Breast epithelium (tissue), 4 donors: ENCODE results near the gene CBARP. TPM values are rescaled to one million over a fixed set of nuclear protein-coding genes. Genes with fewer than 3 reads are reported as not detected.
A peak's percentile ranks its signal among the peaks of the same experiment; 100 is the strongest.

ENCODE experiments used
- DNase-seq, 2 donors: peaks; one replicate each; pipeline ENCODE4 v3.0.0-alpha.2; 2019; ENCODE audit warnings: low spot score in 2 of 2
- H3K27ac ChIP-seq, 2 donors: fragments of 200-600 bp; sonication (generic) in 1 of 2; one replicate each; pipeline ENCODE4 v1.5.1; 2016 to 2019; ENCODE audit warnings: mild to moderate bottlenecking in 1 of 2
- H3K27me3 ChIP-seq, 2 donors: fragments of 200-600 bp; sonication (generic) in 1 of 2; one replicate each; pipeline versions ENCODE4 v1.5.1 to v1.6.0; 2017 to 2019; ENCODE audit warnings: control low read depth in 1 of 2, mild to moderate bottlenecking in 1 of 2
- H3K36me3 ChIP-seq: fragments of 200-600 bp; one replicate; pipeline ENCODE4 v1.5.1; 2019
- H3K4me1 ChIP-seq, 2 donors: fragments of 200-600 bp; sonication (generic); one replicate each; pipeline ENCODE4 v1.5.1; 2016 to 2019; ENCODE audit warnings: control low read depth in 1 of 2
- H3K4me3 ChIP-seq, 3 donors: fragments of 200-600 bp; sonication (generic); 1 replicate in 2 of 3; 2 replicates in 1 of 3; pipeline ENCODE4 v1.5.1; 2016 to 2019; ENCODE audit warnings: mild to moderate bottlenecking in 3 of 3, moderate library complexity in 2 of 3
- H3K9me3 ChIP-seq, 2 donors: fragments of 200-600 bp; sonication (generic) in 1 of 2; one replicate each; pipeline ENCODE4 v1.5.1; 2016 to 2019; ENCODE audit warnings: control low read depth in 1 of 2
- POLR2A ChIP-seq: fragments of 450-650 bp; IDR thresholded peaks from one replicate; pipeline ENCODE4 v1.6.1; 2016; ENCODE audit warnings: antibody characterized with exemption, mild to moderate bottlenecking, moderate library complexity
- POLR2AphosphoS5 ChIP-seq, 3 donors: sonication (generic); formaldehyde crosslinking; IDR thresholded peaks; one replicate each; pipeline ENCODE4 v1.6.1; 2017; ENCODE audit warnings: antibody characterized with exemption in 3 of 3
- intact Hi-C: fragments of 100-400 bp; cut with DNase I; formaldehyde crosslinking; loops from one replicate; pipeline ENCODE4 v1.15.1; 2023; ENCODE audit warnings: low total_unique reads
- total RNA-seq, 3 donors: library from RNA; depleted of rRNA; stranded (reverse); fragments of >200 nt; gene quantifications; one replicate each; pipeline ENCODE4 v1.1.0, GENCODE V29; 2016
- TF ChIP-seq, protein P1 (sequence below), 3 donors: fragments of 450-650 bp; IDR thresholded peaks; one replicate each; pipeline ENCODE4 v1.5.1; 2016 to 2017; ENCODE audit warnings: antibody characterized with exemption in 3 of 3, mild to moderate bottlenecking in 3 of 3, moderate library complexity in 3 of 3

CBARP gene
- total RNA-seq, 3 donors from 2014 or later, result 0.98 to 4.8 TPM; not detected in 1

DNA sequence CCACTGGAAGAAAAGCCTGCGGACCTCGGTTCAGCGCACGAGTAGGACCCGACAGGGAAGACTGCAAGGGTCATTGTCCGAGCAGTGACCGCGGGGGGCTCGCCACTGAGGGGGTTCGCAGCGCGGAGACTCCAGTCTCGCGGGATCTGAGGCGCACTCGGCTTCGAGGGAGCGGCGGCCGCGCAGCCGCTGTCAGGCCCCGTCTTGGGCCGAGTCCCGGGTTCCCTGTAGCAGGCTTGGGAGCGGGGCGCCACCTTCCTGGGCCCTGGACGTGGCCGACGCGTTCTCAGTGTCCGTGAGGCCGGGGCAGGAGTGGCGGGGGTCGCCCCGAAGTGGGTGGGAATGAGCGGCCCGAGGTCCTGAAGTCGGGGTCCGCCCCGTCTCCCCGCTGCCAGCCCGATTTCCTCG, 37.1 kb upstream of the CBARP start:
- Histone ChIP-seq H3K27me3 (no peaks in the 10 kb centered on the region), H3K9me3 (no peaks in the 10 kb centered on the region), H3K36me3 (peaks cover 5% of the 10 kb centered on the region), H3K4me1 (peaks cover 36 to 55% of the 10 kb centered on the region in 2 donors), H3K27ac (peak overlapping the region; percentile 94 to 99), H3K4me3 (peak overlapping the region; percentile 69 to 87 (median 79))
- TF ChIP-seq POLR2A (no peak), POLR2AphosphoS5 (IDR thresholded peaks at IDR 0.05) (no peak)
- TF ChIP-seq, protein P1, sequence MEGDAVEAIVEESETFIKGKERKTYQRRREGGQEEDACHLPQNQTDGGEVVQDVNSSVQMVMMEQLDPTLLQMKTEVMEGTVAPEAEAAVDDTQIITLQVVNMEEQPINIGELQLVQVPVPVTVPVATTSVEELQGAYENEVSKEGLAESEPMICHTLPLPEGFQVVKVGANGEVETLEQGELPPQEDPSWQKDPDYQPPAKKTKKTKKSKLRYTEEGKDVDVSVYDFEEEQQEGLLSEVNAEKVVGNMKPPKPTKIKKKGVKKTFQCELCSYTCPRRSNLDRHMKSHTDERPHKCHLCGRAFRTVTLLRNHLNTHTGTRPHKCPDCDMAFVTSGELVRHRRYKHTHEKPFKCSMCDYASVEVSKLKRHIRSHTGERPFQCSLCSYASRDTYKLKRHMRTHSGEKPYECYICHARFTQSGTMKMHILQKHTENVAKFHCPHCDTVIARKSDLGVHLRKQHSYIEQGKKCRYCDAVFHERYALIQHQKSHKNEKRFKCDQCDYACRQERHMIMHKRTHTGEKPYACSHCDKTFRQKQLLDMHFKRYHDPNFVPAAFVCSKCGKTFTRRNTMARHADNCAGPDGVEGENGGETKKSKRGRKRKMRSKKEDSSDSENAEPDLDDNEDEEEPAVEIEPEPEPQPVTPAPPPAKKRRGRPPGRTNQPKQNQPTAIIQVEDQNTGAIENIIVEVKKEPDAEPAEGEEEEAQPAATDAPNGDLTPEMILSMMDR (IDR thresholded peaks at IDR 0.05), result no peak
- DNase-seq, result no peak
- intact Hi-C loops, result loop anchor here (10.0 kb wide), 2 partner anchors 130 to 170 kb away; partner anchors contain the start of genes DAZAP1 and GAMT

- Histone ChIP-seq H3K27ac (peak overlapping the region; percentile 94 to 99), H3K9me3 (no peaks in the 10 kb centered on the region), H3K4me1 (peaks cover 36 to 55% of the 10 kb centered on the region in 2 donors), H3K36me3 (peaks cover 5% of the 10 kb centered on the region), H3K4me3 (peak overlapping the region; percentile 69 to 87 (median 79)), H3K27me3 (no peaks in the 10 kb centered on the region)
- no peak for DNase-seq
- TF ChIP-seq POLR2A (no peak), POLR2AphosphoS5 (IDR thresholded peaks at IDR 0.05) (no peak)
- TF ChIP-seq, protein P1 (IDR thresholded peaks at IDR 0.05), result no peak
- intact Hi-C loops, result loop anchor here (10.0 kb wide), 2 partner anchors 131 to 171 kb away; partner anchors contain the start of genes DAZAP1 and GAMT
Measured at GRCh38 chr19:1274081-1274851, 36.5 kb upstream of the CBARP start.

GRCh38 chr19:1273263-1274041, 35.6 kb upstream of the CBARP start:
- intact Hi-C loops, result loop anchor here (10.0 kb wide), 2 partner anchors 131 to 171 kb away; partner anchors contain the start of genes DAZAP1 and GAMT
- Histone ChIP-seq H3K4me3 (no peak overlapping the region), H3K9me3 (no peaks in the 10 kb centered on the region), H3K27ac (peak overlapping the region; percentile 94 to 99), H3K36me3 (peaks cover 5% of the 10 kb centered on the region), H3K27me3 (no peaks in the 10 kb centered on the region), H3K4me1 (peaks cover 36 to 59% of the 10 kb centered on the region in 2 donors)
- TF ChIP-seq, protein P1 (IDR thresholded peaks at IDR 0.05), result no peak
- no peak for TF ChIP-seq POLR2A
- no peak for TF ChIP-seq POLR2AphosphoS5 (IDR thresholded peaks at IDR 0.05)
- DNase-seq, result no peak

GRCh38 chr19:1272423-1273262, 34.8 kb upstream of the CBARP start:
- Histone ChIP-seq H3K4me3 (peak overlapping the region in 1 of 3 donors; percentile 78), H3K9me3 (no peaks in the 10 kb centered on the region), H3K27me3 (no peaks in the 10 kb centered on the region), H3K27ac (peak overlapping the region; percentile 99 to 100), H3K36me3 (peaks cover 5% of the 10 kb centered on the region), H3K4me1 (peaks cover 37 to 63% of the 10 kb centered on the region in 2 donors)
- no peak for DNase-seq
- TF ChIP-seq, protein P1 (IDR thresholded peaks at IDR 0.05), result no peak
- TF ChIP-seq POLR2A (no peak), POLR2AphosphoS5 (IDR thresholded peaks at IDR 0.05) (no peak)
- intact Hi-C loops, result loop anchor here (10.0 kb wide), 2 partner anchors 132 to 172 kb away; partner anchors contain the start of genes DAZAP1 and GAMT
